HepG2 (cell line): Measurements from ENCODE around the gene SNAPC4. TPM values are rescaled to one million over a fixed set of nuclear protein-coding genes. Genes with fewer than 3 reads are reported as not detected.
"Not testable (repeated sequence)": the region's sequence is repeated elsewhere in the genome, so short reads cannot be mapped to it uniquely, and the experiment has no call there.

Experiments
- ATAC-seq: fragments of 200-7000 bp; cut with Tn5 transposase; 3 replicates; pipeline ENCODE4 v1.9.1; 2020; ENCODE audit warnings: mild to moderate bottlenecking, moderate library complexity
- BruUV-seq: library from RNA; stranded (reverse); fragments of 400-500 nt; replicated peaks from 2 replicates; lab custom pipeline; 2021; lab: Mats Ljungman, UMichigan
- CTCF ChIA-PET: fragments of 300-600 bp; formaldehyde crosslinking; extraction: SDS; loops from one replicate; lab custom pipeline; 2021; ENCODE audit warnings: low total read pairs, inconsistent platforms, low intra/inter-chr PET ratio; lab: Yijun Ruan, JAX
- POLR2A ChIA-PET: fragments of 350-600 bp; sonication (Branson Sonifier 250); formaldehyde crosslinking; loops from one replicate; lab custom pipeline; 2020; ENCODE audit warnings: antibody characterized with exemption, inconsistent platforms; lab: Yijun Ruan, JAX
- DNase-seq: peaks from one replicate; pipeline ENCODE4 v3.0.0-alpha.2; 2015; ENCODE audit warnings: low spot score
- FAIRE-seq: peaks from 3 replicates; lab custom pipeline; 2011; peaks lifted over from hg19 to GRCh38; lab: Jason Lieb, UNC
- H2AFZ ChIP-seq: one replicate; pipeline ENCODE4 v1.6.1; 2011; ENCODE audit warnings: low read length, inconsistent platforms
- H3K27ac ChIP-seq: fragments of 300-600 bp; 3 replicates; pipeline ENCODE4 v1.8.0; 2011; ENCODE audit warnings: mixed run types, mild to moderate bottlenecking, mixed read lengths, low read length, inconsistent platforms; ENCODE audit not compliant: insufficient read depth; ENCODE audit errors: extremely low read length
- H3K27me3 ChIP-seq, 2 experiments: fragments of 200-600 bp in 1 of 2; 2 replicates in 1 of 2; 3 replicates in 1 of 2; pipeline versions ENCODE4 v1.6.0 to v1.8.0; 2011; ENCODE audit warnings: low read length in 2 of 2, mild to moderate bottlenecking in 2 of 2, moderate library complexity in 2 of 2, inconsistent platforms in 1 of 2; ENCODE audit not compliant: insufficient read depth in 2 of 2, control insufficient read depth in 1 of 2
- H3K36me3 ChIP-seq, 2 experiments: fragments of 200-600 bp in 1 of 2; replicated peaks in 1 of 2; 2 replicates in 1 of 2; 3 replicates in 1 of 2; pipeline versions ENCODE4 v1.5.1 to v1.8.0; 2011; ENCODE audit warnings: low read length in 2 of 2, inconsistent platforms in 1 of 2; ENCODE audit not compliant: insufficient read depth in 2 of 2, control insufficient read depth in 1 of 2
- H3K4me1 ChIP-seq: 2 replicates; pipeline ENCODE4 v1.5.1; 2012; ENCODE audit warnings: low read length, inconsistent platforms; ENCODE audit not compliant: insufficient read depth
- H3K4me2 ChIP-seq: 2 replicates; pipeline ENCODE4 v1.6.0; 2011; ENCODE audit warnings: low read depth, low read length, inconsistent platforms
- H3K4me3 ChIP-seq, 3 experiments: fragments of 200-600 bp in 1 of 3; sonication (generic), shearing (Covaris generic) in 1 of 3; replicated peaks in 1 of 3; 2 replicates each; pipeline ENCODE4 v1.5.1; 2011 to 2016; ENCODE audit warnings: low read length in 3 of 3, inconsistent platforms in 2 of 3, low read depth in 2 of 3, mild to moderate bottlenecking in 2 of 3, control low read depth in 1 of 3, mixed read lengths in 1 of 3; ENCODE audit not compliant: insufficient read depth in 1 of 3
- H3K79me2 ChIP-seq: one replicate; pipeline ENCODE4 v1.6.1; 2011; ENCODE audit warnings: low read length, inconsistent platforms; ENCODE audit not compliant: insufficient read depth
- H3K9ac ChIP-seq: 2 replicates; pipeline ENCODE4 v1.6.0; 2011; ENCODE audit warnings: mild to moderate bottlenecking, low read depth, low read length, inconsistent platforms; ENCODE audit not compliant: insufficient read depth
- H3K9me3 ChIP-seq: 2 replicates; pipeline ENCODE4 v1.5.1; 2012; ENCODE audit warnings: mild to moderate bottlenecking, low read length
- H4K20me1 ChIP-seq: 2 replicates; pipeline ENCODE4 v1.6.0; 2011; ENCODE audit warnings: inconsistent platforms, mild to moderate bottlenecking, low read length, moderate library complexity; ENCODE audit not compliant: insufficient read depth
- AGO2 ChIP-seq: fragments of 200-400 bp; formaldehyde crosslinking; optimal IDR thresholded peaks from 2 replicates; pipeline ENCODE3; 2017; ENCODE audit warnings: mild to moderate bottlenecking, low read depth, low read length, moderate library complexity
- AHR ChIP-seq: IDR thresholded peaks from 2 replicates; pipeline ENCODE4 v1.6.1; 2018; ENCODE audit warnings: missing genetic modification reagents, missing compliant biosample characterization
- GRHL1 ChIP-seq: sonication (generic); formaldehyde crosslinking; conservative IDR thresholded peaks from 2 replicates; pipeline ENCODE4 v1.8.0; 2022; ENCODE audit warnings: missing genetic modification reagents
- KMT2A ChIP-seq: sonication (generic); formaldehyde crosslinking; IDR thresholded peaks from 2 replicates; pipeline ENCODE4 v1.4.0; 2020; ENCODE audit warnings: missing genetic modification reagents
- POLR2AphosphoS2 ChIP-seq: IDR thresholded peaks from 2 replicates; pipeline ENCODE4 v1.6.1; 2011; ENCODE audit warnings: low read depth, low read length, improper control_type of control experiment
- POLR2AphosphoS5 ChIP-seq: IDR thresholded peaks from 2 replicates; pipeline ENCODE4 v1.6.1; 2012; ENCODE audit warnings: low read depth, low read length
- SOX5 ChIP-seq: IDR thresholded peaks from 2 replicates; pipeline ENCODE4 v1.6.1; 2016; ENCODE audit warnings: borderline replicate concordance
- WGBS: methylation state at CpG from one replicate; pipeline ENCODE4 v1.1.6; 2017; ENCODE audit warnings: low lambda C conversion rate; 5-methylcytosine and 5-hydroxymethylcytosine counted together
- in situ Hi-C: cut with HindIII; loops from 2 replicates; pipeline ENCODE4 v1.10.0; 2017; ENCODE audit warnings: low pct_unique_long_range_greater_than_20kb; ENCODE audit not compliant: extremely low pct_ligation_motif_present
- intact Hi-C: fragments of 100-400 bp; cut with micrococcal nuclease; formaldehyde crosslinking; loops from one replicate; pipeline ENCODE4 v1.10.0; 2022; ENCODE audit not compliant: unreplicated experiment
- polyA plus RNA-seq, 8 experiments: library from polyadenylated mRNA; depleted of rRNA in 3 of 8; stranded (reverse) in 7 of 8; unstranded in 1 of 8; fragments of >200 nt; fragmentation: Illumina TruSeq in 4 of 8; extraction: Trizol in 4 of 8; gene quantifications; 2 replicates each; pipeline versions ENCODE4 v1.2.1 to v1.2.3, GENCODE V29; 2011 to 2016; ENCODE audit warnings: low read depth in 4 of 8, missing spikeins in 1 of 8, mixed read lengths in 1 of 8; ENCODE audit not compliant: insufficient read depth in 1 of 8
- total RNA-seq, 5 experiments: library from RNA; depleted of rRNA; stranded (reverse); fragments of >200 nt; fragmentation: Illumina TruSeq; extraction: Trizol; gene quantifications; 2 replicates each; pipeline ENCODE4 v1.2.3, GENCODE V29; 2016; ENCODE audit warnings: low read depth in 1 of 5

SNAPC4 gene
- total and polyA plus RNA-seq, 2 of the 13 experiments (the other 11 are each of a cell fraction or from before 2014, with no cell fraction given), result 2.0 to 6.0 TPM

GRCh38 chr9:136429075-136429628 is 29.2 kb upstream of the SNAPC4 start:
- ChIA-PET POLR2A (no interaction called here), CTCF (no interaction called here)
- H3K4me3 ChIP-seq, result no peak overlapping the region
- H3K79me2 ChIP-seq, result no peaks in the 10 kb centered on the region
- intact Hi-C loops (no loop called here), in situ Hi-C loops (no loop called here)
- peaks cover 8 to 13% of the 10 kb centered on the region in 2 experiments; a peak in 4 of 5 replicates for H3K36me3 ChIP-seq
- TF ChIP-seq KMT2A (CRISPR knock-in tag) (no peak), POLR2AphosphoS5 (peak; percentile 24; the same call in 1 of the 2 replicates), AGO2 (peak; percentile 85)
- DNase-seq (no peak), ATAC-seq (no peak; the same call in 2 of the 3 replicates), FAIRE-seq (no peak)
- no peak overlapping the region for H2AFZ ChIP-seq
- no peak overlapping the region for H3K27ac ChIP-seq
- H3K4me2 ChIP-seq, result no peak overlapping the region
- no peaks in the 10 kb centered on the region for H3K4me1 ChIP-seq
- WGBS, result no CpG with 5 or more reads among the region's 21 CpGs
- H3K27me3 ChIP-seq, result no peaks in the 10 kb centered on the region
- no TSS peak for BruUV-seq
- H3K9me3 ChIP-seq, result no peaks in the 10 kb centered on the region
- no peak overlapping the region for H3K9ac ChIP-seq
- H4K20me1 ChIP-seq, result no peaks in the 10 kb centered on the region

GRCh38 chr9:136426787-136427186 is 26.8 kb upstream of the SNAPC4 start:
- FAIRE-seq (no peak), ATAC-seq (no peak)
- no TSS peak for BruUV-seq

GRCh38 chr9:136425367-136425766 is 25.4 kb upstream of the SNAPC4 start:
- H3K9me3 ChIP-seq, H3K4me3 ChIP-seq, DNase-seq, ATAC-seq, H2AFZ ChIP-seq, FAIRE-seq, CTCF ChIA-PET, H4K20me1 ChIP-seq, H3K9ac ChIP-seq, BruUV-seq, H3K4me1 ChIP-seq, in situ Hi-C loops, H3K4me2 ChIP-seq, POLR2A ChIA-PET, H3K27ac ChIP-seq, H3K27me3 ChIP-seq, intact Hi-C loops, H3K79me2 ChIP-seq: not testable (repeated sequence)
- peaks cover 19 to 37% of the 10 kb centered on the region in 2 experiments; a peak in 4 of 5 replicates for H3K36me3 ChIP-seq
- WGBS, result 93% methylated on average over 7 of the region's 7 CpGs

More at GRCh38 chr9:136426787-136427186, 26.8 kb upstream of the SNAPC4 start:
- Histone ChIP-seq H3K9me3 (no peaks in the 10 kb centered on the region), H3K79me2 (no peaks in the 10 kb centered on the region), H3K4me2 (no peak overlapping the region), H4K20me1 (no peaks in the 10 kb centered on the region), H3K4me1 (no peaks in the 10 kb centered on the region), H3K9ac (no peak overlapping the region), H2AFZ (no peak overlapping the region), H3K27me3 (no peaks in the 10 kb centered on the region), H3K36me3 (peaks cover 16 to 33% of the 10 kb centered on the region in 2 experiments; a peak in 4 of 5 replicates), H3K27ac (no peak overlapping the region), H3K4me3 (no peak overlapping the region)
- 98% methylated on average over 12 of the region's 12 CpGs for WGBS
- ChIA-PET CTCF (no interaction called here), POLR2A (no interaction called here)
- intact Hi-C loops (no loop called here), in situ Hi-C loops (no loop called here)
- no peak for DNase-seq
- no peak for TF ChIP-seq AHR
- no peak for TF ChIP-seq POLR2AphosphoS2
- TF ChIP-seq GRHL1 (CRISPR knock-in tag), result no peak
- TF ChIP-seq SOX5 (CRISPR knock-in tag), result no peak
